IgD-negative memory B cell (primary cell): Measurements from ENCODE around the gene CCDC116. TPM values are rescaled to one million over a fixed set of nuclear protein-coding genes. Genes with fewer than 3 reads are reported as not detected.
"Not testable (repeated sequence)": the region's sequence is repeated elsewhere in the genome, so short reads cannot be mapped to it uniquely, and the experiment has no call there.

ENCODE experiments used
- H3K27ac Mint-ChIP-seq, 3 donors: one replicate each; pipeline ENCODE4 v1.8.0; 2020 to 2022; ENCODE audit warnings: mild to moderate bottlenecking in 3 of 3, mixed read lengths in 3 of 3, moderate library complexity in 1 of 3
- H3K27me3 Mint-ChIP-seq: one replicate; pipeline ENCODE4 v1.8.0; 2021; ENCODE audit warnings: mixed read lengths
- H3K36me3 Mint-ChIP-seq: one replicate; pipeline ENCODE4 v1.8.0; 2020; ENCODE audit warnings: mild to moderate bottlenecking, mixed read lengths
- H3K4me1 Mint-ChIP-seq, 3 donors: one replicate each; pipeline ENCODE4 v1.8.0; 2020 to 2022; ENCODE audit warnings: mixed read lengths in 3 of 3, mild to moderate bottlenecking in 1 of 3
- H3K4me3 Mint-ChIP-seq, 4 donors: one replicate each; pipeline ENCODE4 v1.8.0; 2020 to 2022; ENCODE audit warnings: mild to moderate bottlenecking in 4 of 4, mixed read lengths in 4 of 4, moderate library complexity in 3 of 4
- H3K9me3 Mint-ChIP-seq, 3 donors: one replicate each; pipeline ENCODE4 v1.8.0; 2020 to 2021; ENCODE audit warnings: mixed read lengths in 3 of 3, mild to moderate bottlenecking in 1 of 3
- polyA plus RNA-seq: library from polyadenylated mRNA; unstranded; fragments of 300-500 nt; fragmentation: Illumina TruSeq; gene quantifications from one replicate; pipeline ENCODE4 v1.2.3, GENCODE V29; 2021

The CCDC116 gene
- polyA plus RNA-seq, 1 donor from 2014 or later = 0.11 TPM

GRCh38 chr22:21599053-21599893 lies 33.3 kb upstream of the CCDC116 start:
- H3K4me3 Mint-ChIP-seq = peak overlapping the region in 2 of 4 donors; percentile 28 to 80
- H3K4me1 Mint-ChIP-seq = peaks cover 10 to 21% (median 20%) of the 10 kb centered on the region in 3 donors
- no peaks in the 10 kb centered on the region for H3K9me3 Mint-ChIP-seq

GRCh38 chr22:21602579-21602978 lies 30.0 kb upstream of the CCDC116 start:
- Mint-ChIP-seq H3K36me3 (peaks cover 2% of the 10 kb centered on the region), H3K27me3 (no peaks in the 10 kb centered on the region), H3K4me1 (peaks cover 6 to 26% (median 24%) of the 10 kb centered on the region in 3 donors), H3K9me3 (no peaks in the 10 kb centered on the region), H3K27ac (peak overlapping the region in 1 of 3 donors; percentile 86), H3K4me3 (no peak overlapping the region)

More at GRCh38 chr22:21599053-21599893, 33.3 kb upstream of the CCDC116 start:
- peaks cover 2% of the 10 kb centered on the region for H3K36me3 Mint-ChIP-seq
- peak overlapping the region; percentile 48 to 90 (median 71) for H3K27ac Mint-ChIP-seq
- H3K27me3 Mint-ChIP-seq = no peaks in the 10 kb centered on the region

- Mint-ChIP-seq H3K36me3 (peaks cover 2% of the 10 kb centered on the region), H3K27me3 (no peaks in the 10 kb centered on the region), H3K4me3 (no peak overlapping the region), H3K9me3 (no peaks in the 10 kb centered on the region), H3K4me1 (peaks cover 9 to 23% (median 22%) of the 10 kb centered on the region in 3 donors), H3K27ac (no peak overlapping the region)
These were observed 28.6 kb upstream of the CCDC116 start for GRCh38 chr22:21603973-21604372.

GRCh38 chr22:21605887-21606564 lies 26.5 kb upstream of the CCDC116 start:
- Mint-ChIP-seq H3K4me1 (peaks cover 5 to 18% (median 17%) of the 10 kb centered on the region in 3 donors), H3K4me3 (no peak overlapping the region), H3K9me3 (no peaks in the 10 kb centered on the region), H3K27me3 (no peaks in the 10 kb centered on the region), H3K36me3 (no peaks in the 10 kb centered on the region), H3K27ac (peak overlapping the region in 1 of 3 donors; percentile 12)

- no peak overlapping the region for H3K4me3 Mint-ChIP-seq
- no peaks in the 10 kb centered on the region for H3K27me3 Mint-ChIP-seq
- H3K4me1 Mint-ChIP-seq = peaks cover 5 to 21% (median 20%) of the 10 kb centered on the region in 3 donors
- no peak overlapping the region for H3K27ac Mint-ChIP-seq
- H3K9me3 Mint-ChIP-seq = no peaks in the 10 kb centered on the region
- H3K36me3 Mint-ChIP-seq = no peaks in the 10 kb centered on the region
These were observed 25.8 kb upstream of the CCDC116 start for GRCh38 chr22:21606775-21607174.

- H3K9me3 Mint-ChIP-seq, H3K36me3 Mint-ChIP-seq, H3K4me3 Mint-ChIP-seq, H3K27me3 Mint-ChIP-seq: not testable (repeated sequence)
- Mint-ChIP-seq H3K27ac (peak overlapping the region in 1 of 3 donors; percentile 67), H3K4me1 (peaks cover 22 to 26% (median 24%) of the 10 kb centered on the region in 3 donors)
These were observed 22.9 kb upstream of the CCDC116 start for GRCh38 chr22:21609556-21610157.

GRCh38 chr22:21611210-21611977 lies 21.2 kb upstream of the CCDC116 start:
- Mint-ChIP-seq H3K4me1 (peaks cover 25 to 33% (median 32%) of the 10 kb centered on the region in 3 donors), H3K4me3 (no peak overlapping the region), H3K9me3 (no peaks in the 10 kb centered on the region), H3K27me3 (no peaks in the 10 kb centered on the region), H3K36me3 (peaks cover 3% of the 10 kb centered on the region), H3K27ac (peak overlapping the region in 1 of 3 donors; percentile 68)

- peaks cover 25 to 33% (median 26%) of the 10 kb centered on the region in 3 donors for H3K4me1 Mint-ChIP-seq
- H3K27ac Mint-ChIP-seq = no peak overlapping the region
- H3K9me3 Mint-ChIP-seq = no peaks in the 10 kb centered on the region
- no peaks in the 10 kb centered on the region for H3K27me3 Mint-ChIP-seq
- no peak overlapping the region for H3K4me3 Mint-ChIP-seq
- peaks cover 3% of the 10 kb centered on the region for H3K36me3 Mint-ChIP-seq
These were observed 19.7 kb upstream of the CCDC116 start for GRCh38 chr22:21612858-21613257.

GRCh38 chr22:21613553-21614233 lies 18.9 kb upstream of the CCDC116 start:
- peak overlapping the region in 2 of 3 donors; percentile 68 to 75 for H3K27ac Mint-ChIP-seq
- no peaks in the 10 kb centered on the region for H3K27me3 Mint-ChIP-seq
- H3K4me3 Mint-ChIP-seq = no peak overlapping the region
- H3K9me3 Mint-ChIP-seq = no peaks in the 10 kb centered on the region
- H3K4me1 Mint-ChIP-seq = peaks cover 24 to 31% (median 26%) of the 10 kb centered on the region in 3 donors
- peaks cover 3% of the 10 kb centered on the region for H3K36me3 Mint-ChIP-seq

- no peaks in the 10 kb centered on the region for H3K9me3 Mint-ChIP-seq
- peak overlapping the region in 2 of 3 donors; percentile 7 to 86 for H3K27ac Mint-ChIP-seq
- H3K4me1 Mint-ChIP-seq = peaks cover 26 to 31% (median 30%) of the 10 kb centered on the region in 3 donors
- H3K36me3 Mint-ChIP-seq = peaks cover 3% of the 10 kb centered on the region
- H3K4me3 Mint-ChIP-seq = peak overlapping the region in 3 of 4 donors; percentile 8 to 84 (median 16)
- H3K27me3 Mint-ChIP-seq = no peaks in the 10 kb centered on the region
These were observed 16.8 kb upstream of the CCDC116 start for GRCh38 chr22:21615731-21616130.

- H3K27ac Mint-ChIP-seq = peak overlapping the region; percentile 53 to 89 (median 71)
- not testable (repeated sequence) for H3K36me3 Mint-ChIP-seq, H3K4me3 Mint-ChIP-seq, H3K27me3 Mint-ChIP-seq, H3K9me3 Mint-ChIP-seq
- peaks cover 25 to 31% (median 27%) of the 10 kb centered on the region in 3 donors for H3K4me1 Mint-ChIP-seq
These were observed 15.2 kb upstream of the CCDC116 start for GRCh38 chr22:21617337-21617736.

- no peaks in the 10 kb centered on the region for H3K36me3 Mint-ChIP-seq
- H3K9me3 Mint-ChIP-seq = no peaks in the 10 kb centered on the region
- no peak overlapping the region for H3K4me3 Mint-ChIP-seq
- H3K27ac Mint-ChIP-seq = peak overlapping the region in 2 of 3 donors; percentile 39 to 83
- no peaks in the 10 kb centered on the region for H3K27me3 Mint-ChIP-seq
- H3K4me1 Mint-ChIP-seq = peaks cover 6 to 19% (median 13%) of the 10 kb centered on the region in 3 donors
These were observed 11.5 kb upstream of the CCDC116 start for GRCh38 chr22:21621025-21621424.

- Mint-ChIP-seq H3K4me3 (no peak overlapping the region), H3K27ac (peak overlapping the region in 2 of 3 donors; percentile 10 to 76), H3K36me3 (no peaks in the 10 kb centered on the region), H3K4me1 (peaks cover 6 to 19% (median 11%) of the 10 kb centered on the region in 3 donors), H3K27me3 (no peaks in the 10 kb centered on the region), H3K9me3 (no peaks in the 10 kb centered on the region)
These were observed 10.3 kb upstream of the CCDC116 start for GRCh38 chr22:21622011-21622918.
